ENCODE results near the gene CTDSPL.

CTDSPL gene

GRCh38 chr3:37924453-37924852 is 62.8 kb downstream of the CTDSPL start:
- H3K4me1 Mint-ChIP-seq: peaks cover 50% of the 10 kb centered on the region
- peak overlapping the region; percentile 12 to 79 (median 43) for H3K27ac Mint-ChIP-seq
- no peak for TF ChIP-seq CTCF (IDR thresholded peaks at IDR 0.05; ENCODE audit: unreplicated experiment in 3 of 3)
- H3K4me3 Mint-ChIP-seq: no peak overlapping the region
- peaks cover 3% of the 10 kb centered on the region for H3K9me3 Mint-ChIP-seq
- no peaks in the 10 kb centered on the region for H3K27me3 Mint-ChIP-seq (ENCODE audit: low read depth)
- peaks cover 25% of the 10 kb centered on the region for H3K36me3 Mint-ChIP-seq (ENCODE audit: low read depth)

GRCh38 chr3:37925157-37925556 is 63.5 kb downstream of the CTDSPL start:
- Mint-ChIP-seq H3K27me3 (ENCODE audit: low read depth) (no peaks in the 10 kb centered on the region), H3K4me3 (no peak overlapping the region), H3K4me1 (peaks cover 43% of the 10 kb centered on the region), H3K27ac (peak overlapping the region; percentile 12 to 79 (median 43)), H3K9me3 (peaks cover 5% of the 10 kb centered on the region), H3K36me3 (ENCODE audit: low read depth) (peaks cover 28% of the 10 kb centered on the region)
- TF ChIP-seq CTCF (IDR thresholded peaks at IDR 0.05; ENCODE audit: unreplicated experiment in 3 of 3): no peak

GRCh38 chr3:37926611-37927010 is 64.9 kb downstream of the CTDSPL start:
- no peak for TF ChIP-seq CTCF (IDR thresholded peaks at IDR 0.05; ENCODE audit: unreplicated experiment in 3 of 3)
- H3K27me3 Mint-ChIP-seq (ENCODE audit: low read depth): no peaks in the 10 kb centered on the region
- peaks cover 37% of the 10 kb centered on the region for H3K36me3 Mint-ChIP-seq (ENCODE audit: low read depth)
- H3K9me3 Mint-ChIP-seq: peaks cover 14% of the 10 kb centered on the region
- H3K27ac Mint-ChIP-seq: peak overlapping the region in 2 of 3 experiments; percentile 4 to 43
- no peak overlapping the region for H3K4me3 Mint-ChIP-seq
- H3K4me1 Mint-ChIP-seq: peaks cover 45% of the 10 kb centered on the region

GRCh38 chr3:37930495-37930894 is 68.8 kb downstream of the CTDSPL start:
- H3K4me1 Mint-ChIP-seq: peaks cover 34% of the 10 kb centered on the region
- no peak overlapping the region for H3K27ac Mint-ChIP-seq
- peaks cover 37% of the 10 kb centered on the region for H3K36me3 Mint-ChIP-seq (ENCODE audit: low read depth)
- H3K9me3 Mint-ChIP-seq: peaks cover 14% of the 10 kb centered on the region
- H3K4me3 Mint-ChIP-seq: no peak overlapping the region
- TF ChIP-seq CTCF (IDR thresholded peaks at IDR 0.05; ENCODE audit: unreplicated experiment in 3 of 3): no peak
- no peaks in the 10 kb centered on the region for H3K27me3 Mint-ChIP-seq (ENCODE audit: low read depth)

GRCh38 chr3:37932505-37932904 is 70.8 kb downstream of the CTDSPL start:
- Mint-ChIP-seq H3K27me3 (ENCODE audit: low read depth) (no peaks in the 10 kb centered on the region), H3K9me3 (peaks cover 14% of the 10 kb centered on the region), H3K27ac (peak overlapping the region; percentile 68 to 85 (median 84)), H3K4me3 (no peak overlapping the region), H3K4me1 (peaks cover 40% of the 10 kb centered on the region), H3K36me3 (ENCODE audit: low read depth) (peaks cover 27% of the 10 kb centered on the region)
- TF ChIP-seq CTCF (IDR thresholded peaks at IDR 0.05; ENCODE audit: unreplicated experiment in 3 of 3): no peak

GRCh38 chr3:37934631-37935289 is 73.1 kb downstream of the CTDSPL start:
- peaks cover 9% of the 10 kb centered on the region for H3K9me3 Mint-ChIP-seq

More at GRCh38 chr3:37934631-37935289, 73.1 kb downstream of the CTDSPL start:
- TF ChIP-seq CTCF (IDR thresholded peaks at IDR 0.05; ENCODE audit: unreplicated experiment in 3 of 3): no peak
- peak overlapping the region; percentile 75 to 94 (median 77) for H3K27ac Mint-ChIP-seq
- peaks cover 62% of the 10 kb centered on the region for H3K4me1 Mint-ChIP-seq
- peaks cover 8% of the 10 kb centered on the region for H3K36me3 Mint-ChIP-seq (ENCODE audit: low read depth)
- H3K27me3 Mint-ChIP-seq (ENCODE audit: low read depth): no peaks in the 10 kb centered on the region
- no peak overlapping the region for H3K4me3 Mint-ChIP-seq

Data from nephron (organoid).